Activated CD4-positive, alpha-beta T cell treated with anti-CD3 and anti-CD28 coated beads, Interleukin-2, amount 50 U/mL, for 16 hours (primary cell): ENCODE data around the gene TUBG2.
A peak's percentile ranks its signal among the peaks of the same experiment; 100 is the strongest.

ENCODE experiments used
- DNase-seq: peaks from one replicate; pipeline ENCODE4 v3.0.0-alpha.2; 2020

Gene TUBG2

DNA sequence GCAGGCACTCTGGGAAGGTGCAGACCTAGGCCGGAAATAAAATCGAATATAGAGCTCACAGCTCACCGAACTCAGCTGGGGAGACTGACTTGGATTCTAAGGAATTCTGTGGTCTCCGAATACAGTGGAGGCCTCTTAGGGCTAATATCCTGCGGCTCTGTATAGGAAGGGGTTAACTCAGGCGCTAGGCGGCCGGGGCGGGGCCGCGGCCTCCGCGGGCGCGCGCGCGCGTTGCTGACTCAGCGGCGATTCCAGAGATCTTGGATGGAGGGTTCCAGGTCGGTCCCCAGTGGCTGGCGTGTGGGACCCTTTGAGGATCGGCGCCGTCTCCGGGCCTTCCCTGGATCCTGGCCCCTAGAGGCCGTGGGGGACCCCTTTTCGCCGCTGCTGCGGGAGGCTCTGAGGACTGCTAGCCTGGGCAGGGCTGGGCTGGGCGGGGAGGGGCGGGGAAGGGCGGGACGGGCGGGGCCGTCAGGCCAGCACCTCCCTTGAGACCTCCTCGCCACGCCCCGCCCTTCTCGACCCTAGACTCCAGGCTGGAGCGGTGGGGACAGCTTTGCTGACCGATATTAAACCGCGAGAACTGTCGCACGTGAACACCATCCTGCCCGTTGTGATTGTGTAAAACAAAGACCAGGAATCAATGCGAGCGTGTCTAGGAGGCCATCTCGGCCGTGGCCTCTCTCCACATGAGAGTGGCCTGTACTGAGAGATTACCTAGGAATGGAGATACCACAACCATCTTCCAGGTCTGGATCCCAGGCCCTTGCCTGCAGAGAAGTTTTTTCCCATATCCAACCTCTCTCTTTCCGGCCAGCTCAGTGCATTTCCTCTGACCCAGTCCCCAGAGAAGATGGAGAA is 19.1 kb downstream of the TUBG2 start:
- peak; percentile 74 for DNase-seq

DNA sequence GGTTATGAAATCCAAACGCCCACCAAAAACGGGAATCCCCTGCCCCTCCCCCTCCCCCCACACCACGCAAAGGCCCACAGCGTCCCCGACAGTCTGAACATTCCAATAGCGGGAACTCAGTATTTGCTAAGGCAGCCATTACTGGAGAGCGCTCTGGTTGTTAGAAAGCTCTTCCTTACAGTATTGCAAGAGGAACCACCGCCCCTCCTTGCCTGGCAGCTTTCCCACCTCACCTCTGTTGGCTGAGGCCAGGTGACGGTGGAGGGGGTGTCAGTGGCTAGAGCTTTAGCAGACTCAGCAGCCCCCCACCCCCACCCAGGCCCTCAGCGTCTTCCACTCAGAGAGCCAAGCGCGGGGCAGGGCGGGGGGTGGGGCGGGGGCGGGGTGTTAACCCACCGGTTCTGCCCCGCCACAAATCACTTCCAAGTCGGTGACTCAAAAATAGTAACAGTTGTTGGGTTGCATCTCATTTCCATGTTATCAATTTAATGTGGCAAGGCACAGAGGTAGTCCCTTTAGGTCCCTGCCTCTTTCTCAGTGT is 19.9 kb downstream of the TUBG2 start:
- peak; percentile 70 for DNase-seq

DNA sequence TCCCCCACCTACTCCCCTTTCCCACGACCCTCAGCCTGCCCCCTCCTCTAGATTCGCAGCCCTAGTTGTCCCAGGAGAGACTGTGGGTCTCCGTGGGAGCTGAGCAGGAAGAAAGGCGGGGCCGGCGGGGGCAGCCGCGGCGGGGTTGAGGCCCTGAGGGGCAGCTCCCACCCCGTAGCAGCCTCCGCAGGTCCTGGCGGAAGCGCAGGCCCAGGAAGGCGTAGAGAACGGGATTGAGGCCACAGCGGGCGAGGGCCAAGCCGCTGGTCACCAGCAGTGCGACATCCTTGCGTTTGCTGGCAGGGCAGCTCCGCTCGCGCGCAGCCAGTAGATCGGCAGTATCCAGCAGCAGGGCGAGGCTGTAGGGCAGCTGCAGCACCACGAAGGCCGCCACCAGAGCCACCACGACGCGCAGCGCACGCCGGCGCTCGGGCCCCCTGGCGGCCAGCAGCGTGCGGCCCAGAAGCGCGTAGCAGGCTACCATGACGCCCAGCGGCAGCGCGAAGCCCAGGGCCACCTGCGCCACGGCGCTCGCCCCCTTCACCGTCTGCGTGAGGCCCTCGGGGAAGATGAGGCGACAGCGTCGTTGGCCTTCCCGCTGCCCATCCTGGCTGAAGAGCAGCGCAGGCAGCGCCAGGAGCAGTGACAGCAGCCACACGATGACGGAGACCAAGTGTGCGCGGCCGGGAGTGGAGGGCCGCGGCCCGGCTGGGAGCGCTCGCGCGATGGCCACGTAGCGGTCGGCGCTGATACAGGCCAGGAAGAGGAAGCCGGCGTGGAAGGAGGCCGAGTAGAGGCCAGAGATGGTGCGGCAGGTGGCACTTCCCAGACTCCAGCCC is 20.6 kb downstream of the TUBG2 start:
- peak; percentile 79 for DNase-seq

- no peak for DNase-seq
These were observed 21.3 kb downstream of the TUBG2 start for GRCh38 chr17:42680331-42680808.

DNA sequence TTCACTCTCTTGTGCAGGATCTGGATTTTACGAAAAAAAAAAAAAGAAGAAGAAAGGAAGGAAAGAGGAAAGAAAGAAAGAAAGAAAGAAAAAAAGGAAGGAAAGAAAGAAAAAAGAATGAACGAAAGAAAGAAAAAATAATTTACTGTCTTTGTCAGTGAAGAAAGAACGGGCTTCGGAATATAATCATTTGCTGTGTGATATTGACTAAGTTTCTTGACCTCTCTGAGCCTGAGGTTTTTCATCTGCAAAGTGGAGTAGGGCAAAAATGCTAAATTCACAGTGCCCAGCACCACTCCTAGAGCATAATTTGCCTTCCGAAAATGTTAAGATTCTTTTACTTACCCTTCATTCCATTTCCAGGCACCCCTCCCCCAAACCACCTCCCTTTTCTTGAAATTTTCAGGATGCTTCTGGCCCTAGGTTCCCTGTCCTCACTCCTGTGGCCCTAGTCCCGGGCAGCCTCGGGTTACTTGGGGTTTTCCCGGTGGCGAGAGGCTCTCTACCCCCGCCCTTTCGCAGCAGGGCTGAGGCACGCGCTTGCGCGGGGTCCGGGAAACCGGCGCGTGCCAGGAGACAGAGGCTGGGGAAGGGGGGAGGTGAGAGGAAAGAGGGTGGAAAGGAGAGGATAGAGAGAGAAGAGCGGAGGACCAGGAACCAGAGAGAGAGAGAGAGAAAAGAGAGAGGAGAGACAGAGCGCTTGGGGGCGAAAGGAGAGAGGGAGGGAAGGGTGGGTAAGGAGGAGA is 23.1 kb downstream of the TUBG2 start, which contains the start of gene CNTNAP1:
Gene CNTNAP1 (plus strand): TSS at position 556 of the 746 bp plus-strand sequence. CDS start 299 bp downstream, outside the sequence.
- no peak for DNase-seq

- no peak for DNase-seq
These were observed 23.8 kb downstream of the TUBG2 start for GRCh38 chr17:42682722-42683403.

DNA sequence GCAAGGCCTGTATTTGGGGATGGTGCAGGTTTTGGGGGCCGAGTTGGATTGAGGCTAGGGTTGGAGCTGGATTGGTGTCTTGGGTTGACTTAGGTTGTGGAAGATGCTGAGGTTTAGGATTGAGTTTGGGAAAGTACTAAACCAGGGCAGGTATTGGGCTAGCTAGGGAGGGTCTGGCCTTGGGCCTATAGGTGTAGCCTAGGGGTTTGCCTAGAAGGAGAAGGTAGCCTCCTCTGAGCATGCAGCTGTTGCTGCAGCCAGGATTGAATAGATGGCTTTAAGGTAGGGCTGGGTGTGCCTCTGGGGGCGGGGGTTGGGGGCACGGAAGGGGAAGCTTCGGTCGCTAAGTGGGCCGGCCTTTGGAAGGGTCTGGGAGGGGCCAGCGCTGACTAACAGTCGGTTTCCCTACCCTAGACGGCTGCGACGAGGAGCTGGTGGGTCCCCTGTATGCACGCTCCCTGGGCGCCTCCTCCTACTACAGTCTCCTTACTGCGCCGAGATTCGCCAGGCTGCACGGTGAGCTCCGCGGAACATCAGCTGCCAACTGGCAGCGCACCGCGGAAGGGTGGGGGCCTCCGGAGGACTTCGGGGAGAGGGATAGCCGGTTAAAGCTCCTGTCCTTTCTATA is 24.4 kb downstream of the TUBG2 start:
- no peak for DNase-seq

DNA sequence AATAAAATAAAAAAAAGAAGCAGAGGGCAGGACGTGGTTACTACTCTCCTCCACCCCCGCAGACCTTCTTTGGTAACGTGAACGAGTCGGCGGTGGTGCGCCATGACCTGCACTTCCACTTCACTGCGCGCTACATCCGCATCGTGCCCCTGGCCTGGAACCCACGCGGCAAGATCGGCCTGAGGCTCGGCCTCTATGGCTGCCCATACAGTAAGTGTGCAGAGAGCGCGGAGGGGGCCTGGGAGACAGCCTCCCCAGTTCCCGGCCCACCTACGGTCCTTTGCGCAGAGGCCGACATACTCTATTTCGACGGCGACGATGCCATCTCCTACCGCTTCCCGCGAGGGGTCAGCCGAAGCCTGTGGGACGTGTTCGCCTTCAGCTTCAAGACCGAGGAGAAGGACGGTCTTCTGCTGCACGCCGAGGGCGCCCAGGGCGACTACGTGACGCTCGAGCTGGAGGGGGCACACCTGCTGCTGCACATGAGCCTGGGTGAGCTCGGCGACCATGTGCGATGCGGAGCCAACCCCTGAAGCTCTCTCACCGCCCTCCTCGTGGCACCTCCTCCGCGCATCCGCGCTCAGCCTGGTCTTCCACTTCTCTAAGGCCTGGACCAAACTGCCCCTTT is 26.0 kb downstream of the TUBG2 start:
- no peak for DNase-seq

DNA sequence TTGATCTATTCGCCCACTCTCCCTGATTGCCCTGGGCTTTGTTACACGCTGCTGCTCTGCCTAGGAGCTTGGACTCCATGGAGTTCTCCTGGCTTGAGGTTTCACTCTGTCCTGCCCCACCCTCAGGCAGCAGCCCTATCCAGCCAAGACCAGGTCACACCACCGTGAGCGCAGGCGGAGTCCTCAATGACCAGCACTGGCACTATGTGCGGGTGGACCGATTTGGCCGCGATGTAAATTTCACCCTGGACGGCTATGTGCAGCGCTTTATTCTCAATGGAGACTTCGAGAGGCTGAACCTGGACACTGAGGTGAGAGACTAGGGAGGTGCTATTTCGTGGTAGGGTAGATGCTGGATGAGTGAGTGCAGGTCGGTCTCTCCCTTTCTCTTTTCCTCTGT is 26.7 kb downstream of the TUBG2 start:
- no peak for DNase-seq

DNA sequence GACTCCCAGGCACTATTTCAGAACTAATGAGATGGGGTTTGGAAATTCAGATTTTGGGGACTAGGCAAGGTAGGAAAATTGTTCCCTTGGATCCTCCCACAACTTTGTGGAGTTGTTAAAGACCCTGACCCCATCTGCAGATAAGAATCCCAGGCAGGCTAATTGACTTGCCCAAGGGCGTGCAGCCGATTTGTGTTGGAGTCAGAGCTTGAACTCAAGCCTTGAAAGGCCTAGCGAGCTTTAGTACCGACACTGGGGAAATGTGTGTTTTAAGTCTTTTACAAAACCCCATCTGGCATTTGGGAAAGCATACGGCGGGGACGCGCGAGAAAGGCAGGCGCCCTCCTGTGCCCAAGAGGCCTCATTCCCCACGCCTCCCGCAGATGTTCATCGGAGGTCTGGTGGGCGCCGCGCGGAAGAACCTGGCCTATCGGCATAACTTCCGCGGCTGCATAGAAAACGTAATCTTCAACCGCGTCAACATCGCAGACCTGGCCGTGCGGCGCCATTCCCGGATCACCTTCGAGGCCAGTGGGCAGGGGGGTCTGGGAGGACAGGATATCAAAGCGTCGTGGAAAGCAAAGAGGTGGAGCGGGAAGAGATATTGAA is 27.5 kb downstream of the TUBG2 start:
- no peak for DNase-seq

- no peak for DNase-seq
These were observed 28.7 kb downstream of the TUBG2 start for GRCh38 chr17:42687707-42688320.

- no peak for DNase-seq
These were observed 31.5 kb downstream of the TUBG2 start for GRCh38 chr17:42690596-42690995.

GRCh38 chr17:42691021-42691545 is 32.0 kb downstream of the TUBG2 start:
- DNase-seq: no peak

- no peak for DNase-seq
These were observed 33.4 kb downstream of the TUBG2 start for GRCh38 chr17:42692489-42692888.

GRCh38 chr17:42694524-42694923 is 35.4 kb downstream of the TUBG2 start:
- no peak for DNase-seq

- no peak for DNase-seq
These were observed 36.4 kb downstream of the TUBG2 start for GRCh38 chr17:42695500-42695899.

GRCh38 chr17:42697108-42697811 is 38.2 kb downstream of the TUBG2 start:
- no peak for DNase-seq

- no peak for DNase-seq
These were observed 39.8 kb downstream of the TUBG2 start for GRCh38 chr17:42698736-42699414.

DNA sequence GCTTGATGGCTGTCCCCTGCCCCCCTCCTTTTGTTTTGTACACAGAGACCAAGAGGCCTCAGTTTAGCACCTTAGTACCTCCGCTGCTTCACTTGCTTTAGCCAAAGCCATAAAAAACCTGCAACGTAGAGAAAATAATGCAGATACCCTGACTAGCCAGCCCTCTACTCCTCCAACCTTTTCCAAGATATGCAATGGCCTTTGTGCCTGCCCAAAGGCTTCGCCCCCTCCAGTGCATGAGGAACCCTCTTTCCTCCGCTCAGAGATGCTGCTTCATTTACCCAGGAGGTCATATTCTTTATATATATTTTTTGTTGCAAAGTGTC is 40.3 kb downstream of the TUBG2 start:
- DNase-seq: no peak
